Endothelial cell of umbilical vein (primary cell): Measurements from ENCODE around the gene TTN. TPM values are rescaled to one million over a fixed set of nuclear protein-coding genes. Genes with fewer than 3 reads are reported as not detected.

Experiments
- BruUV-seq: library from RNA; stranded (reverse); fragments of 400-500 nt; replicated peaks from 2 replicates; lab custom pipeline; 2021; lab: Mats Ljungman, UMichigan
- CTCF ChIA-PET: fragments of 300-600, 350-600 bp; sonication (Branson Sonifier 250); formaldehyde crosslinking; loops from one replicate; lab custom pipeline; 2021; ENCODE audit warnings: antibody characterized with exemption, inconsistent platforms; lab: Charles Lee
- POLR2A ChIA-PET: fragments of 300-600, 350-600 bp; sonication (Branson Sonifier 250); formaldehyde crosslinking; loops from one replicate; lab custom pipeline; 2021; ENCODE audit warnings: antibody characterized with exemption, inconsistent platforms; lab: Charles Lee
- DNase-seq: peaks from one replicate; pipeline ENCODE4 v3.0.0-alpha.2; 2011; ENCODE audit warnings: low read depth, low spot score
- FAIRE-seq: peaks from 2 replicates; lab custom pipeline; 2011; peaks lifted over from hg19 to GRCh38; lab: Jason Lieb, UNC
- H2AFZ ChIP-seq: 2 replicates; pipeline ENCODE4 v1.6.0; 2012; ENCODE audit warnings: low read depth, low read length, control low read depth, inconsistent platforms
- H3K27ac ChIP-seq: 2 replicates; pipeline ENCODE4 v1.5.1; 2011; ENCODE audit warnings: low read depth, mild to moderate bottlenecking, control low read depth, low read length, moderate library complexity; ENCODE audit not compliant: insufficient read depth
- H3K27me3 ChIP-seq, 2 experiments: 2 replicates each; pipeline versions ENCODE4 v1.6.0 to v1.6.1; 2011; ENCODE audit warnings: low read length in 2 of 2, mixed read lengths in 1 of 2; ENCODE audit not compliant: control insufficient read depth in 2 of 2, insufficient read depth in 2 of 2
- H3K36me3 ChIP-seq, 2 experiments: 2 replicates in 1 of 2; 3 replicates in 1 of 2; pipeline ENCODE4 v1.5.1; 2011; ENCODE audit warnings: low read length in 2 of 2, mild to moderate bottlenecking in 1 of 2, moderate library complexity in 1 of 2; ENCODE audit not compliant: control insufficient read depth in 2 of 2, insufficient read depth in 2 of 2; ENCODE audit errors: extremely low read depth in 1 of 2
- H3K4me1 ChIP-seq: 3 replicates; pipeline ENCODE4 v1.5.1; 2011; ENCODE audit warnings: mild to moderate bottlenecking, low read length; ENCODE audit not compliant: control insufficient read depth, insufficient read depth; ENCODE audit errors: extremely low read depth
- H3K4me2 ChIP-seq: 2 replicates; pipeline ENCODE4 v1.6.1; 2011; ENCODE audit warnings: low read length, control low read depth, mixed read lengths; ENCODE audit not compliant: insufficient read depth
- H3K4me3 ChIP-seq, 3 experiments: fragments of 200-600 bp in 1 of 3; sonication (generic), shearing (Covaris generic) in 1 of 3; replicated peaks in 1 of 3; 2 replicates each; pipeline ENCODE4 v1.5.1; 2011 to 2016; ENCODE audit warnings: control low read depth in 3 of 3, low read length in 3 of 3, mild to moderate bottlenecking in 2 of 3, inconsistent platforms in 1 of 3, low read depth in 1 of 3, moderate library complexity in 1 of 3; ENCODE audit not compliant: insufficient read depth in 1 of 3
- H3K79me2 ChIP-seq: 2 replicates; pipeline ENCODE4 v1.6.0; 2012; ENCODE audit warnings: low read length, inconsistent platforms; ENCODE audit not compliant: control insufficient read depth, insufficient read depth
- H3K9ac ChIP-seq: replicated peaks from 2 replicates; pipeline ENCODE3; 2011; ENCODE audit warnings: low read length, control low read depth; ENCODE audit not compliant: insufficient read depth; ENCODE audit errors: extremely low read depth
- H3K9me1 ChIP-seq: replicated peaks from 3 replicates; pipeline ENCODE4 v1.6.0; 2011; ENCODE audit warnings: mild to moderate bottlenecking, low read length; ENCODE audit not compliant: control insufficient read depth, insufficient read depth; ENCODE audit errors: extremely low read depth
- H3K9me3 ChIP-seq: replicated peaks from 2 replicates; pipeline ENCODE4 v1.5.1; 2012; ENCODE audit warnings: low read length, inconsistent platforms; ENCODE audit not compliant: control insufficient read depth, insufficient read depth
- H4K20me1 ChIP-seq: replicated peaks from 2 replicates; pipeline ENCODE3; 2011; ENCODE audit warnings: mild to moderate bottlenecking, low read length; ENCODE audit not compliant: control insufficient read depth, insufficient read depth; ENCODE audit errors: extremely low read depth
- EZH2 ChIP-seq: IDR thresholded peaks from 2 replicates; pipeline ENCODE4 v1.6.1; 2012; ENCODE audit warnings: borderline replicate concordance, low read depth, mild to moderate bottlenecking, moderate library complexity, low read length, inconsistent platforms; ENCODE audit not compliant: severe bottlenecking
- FOS ChIP-seq: IDR thresholded peaks from 2 replicates; pipeline ENCODE4 v1.6.1; 2011; ENCODE audit warnings: mild to moderate bottlenecking, low read length, moderate library complexity, borderline replicate concordance; ENCODE audit not compliant: insufficient read depth
- GATA2 ChIP-seq: IDR thresholded peaks from 2 replicates; pipeline ENCODE4 v1.7.0; 2011; ENCODE audit warnings: low read depth, mild to moderate bottlenecking, moderate library complexity, mixed read lengths, low read length; ENCODE audit not compliant: insufficient read length, insufficient read depth
- JUN ChIP-seq: IDR thresholded peaks from 2 replicates; pipeline ENCODE4 v1.6.1; 2011; ENCODE audit warnings: borderline replicate concordance, low read depth; ENCODE audit not compliant: insufficient read length, insufficient read depth
- MYC ChIP-seq: IDR thresholded peaks from one replicate; pipeline ENCODE4 v1.6.1; 2011; ENCODE audit warnings: mild to moderate bottlenecking, low read depth, low read length
- POLR2A ChIP-seq: IDR thresholded peaks from 2 replicates; pipeline ENCODE4 v1.6.1; 2012; ENCODE audit warnings: low read depth, mild to moderate bottlenecking, control low read depth, low read length
- POLR2AphosphoS5 ChIP-seq: IDR thresholded peaks from 2 replicates; pipeline ENCODE4 v1.6.1; 2012; ENCODE audit warnings: low read depth, mild to moderate bottlenecking, control low read depth, low read length, moderate library complexity; ENCODE audit not compliant: insufficient read depth
- dilution Hi-C: fragments of 300-500 bp; cut with MboI; formaldehyde crosslinking; loops from one replicate; pipeline ENCODE4 v1.15.0; 2019; ENCODE audit warnings: low sequenced_read_pairs; ENCODE audit not compliant: extremely low pct_ligation_motif_present
- intact Hi-C: fragments of 100-400 bp; cut with micrococcal nuclease; formaldehyde crosslinking; loops from one replicate; pipeline ENCODE4 v1.10.0; 2022
- polyA plus RNA-seq, 4 experiments: library from polyadenylated mRNA; depleted of rRNA in 3 of 4; stranded (reverse) in 3 of 4; unstranded in 1 of 4; fragments of >200 nt; gene quantifications; 2 replicates each; pipeline versions ENCODE4 v1.2.1 to v1.2.3, GENCODE V29; 2011 to 2012; ENCODE audit warnings: missing spikeins in 1 of 4
- total RNA-seq: library from RNA; stranded (reverse); gene quantifications from 2 replicates; pipeline ENCODE4 v1.2.3, GENCODE V29; 2021
- TF ChIP-seq, protein P1 (sequence below): IDR thresholded peaks from 2 replicates; pipeline ENCODE4 v1.6.1; 2011; ENCODE audit not compliant: insufficient read depth, insufficient read length
- TF ChIP-seq, protein P2 (sequence below), 2 donors: IDR thresholded peaks; 1 replicate in 1 of 2; 2 replicates in 1 of 2; pipeline ENCODE4 v1.5.1; 2011; ENCODE audit warnings: low read length in 2 of 2, mild to moderate bottlenecking in 2 of 2, moderate library complexity in 2 of 2, control low read depth in 1 of 2, inconsistent platforms in 1 of 2, low read depth in 1 of 2; ENCODE audit not compliant: insufficient read depth in 1 of 2; ENCODE audit errors: extremely low read depth in 1 of 2

Gene TTN
- total and polyA plus RNA-seq, 2 donors (not counting 3 experiments of a cell fraction or from before 2014, with no cell fraction given), result 0.11 to 0.49 TPM

DNA sequence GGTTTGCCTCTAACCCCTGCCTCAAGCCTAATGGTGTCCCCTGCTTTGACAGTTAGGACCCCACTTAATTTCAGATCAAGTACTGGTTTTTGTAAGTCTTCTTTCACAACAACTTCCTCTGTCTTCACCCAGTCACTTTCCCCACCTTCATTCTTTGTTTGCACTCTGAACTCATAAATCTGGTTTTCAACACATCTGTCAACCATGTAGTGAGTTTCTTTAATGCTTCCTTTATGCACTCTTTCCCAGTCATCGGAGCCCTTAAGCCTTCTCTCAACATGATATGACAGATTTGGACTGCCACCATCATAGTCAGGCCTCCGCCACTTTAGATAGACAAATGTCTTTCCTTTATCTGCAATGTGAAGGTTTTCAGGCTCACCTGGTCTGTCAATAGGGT is 217.9 kb downstream of the TTN start:
- Histone ChIP-seq H3K9me1 (no peaks in the 10 kb centered on the region), H3K4me1 (no peaks in the 10 kb centered on the region), H3K79me2 (no peaks in the 10 kb centered on the region), H3K27ac (no peak overlapping the region), H3K36me3 (no peaks in the 10 kb centered on the region), H3K4me3 (no peak overlapping the region), H3K4me2 (no peak overlapping the region), H2AFZ (no peak overlapping the region), H3K9me3 (no peaks in the 10 kb centered on the region), H4K20me1 (no peaks in the 10 kb centered on the region), H3K9ac (no peak overlapping the region), H3K27me3 (no peaks in the 10 kb centered on the region)
- FAIRE-seq (no peak), DNase-seq (no peak)
- intact Hi-C loops (no loop called here), dilution Hi-C loops (no loop called here)
- POLR2A ChIA-PET, result no interaction called here
- CTCF ChIA-PET, result no interaction called here
- TF ChIP-seq, protein P1, sequence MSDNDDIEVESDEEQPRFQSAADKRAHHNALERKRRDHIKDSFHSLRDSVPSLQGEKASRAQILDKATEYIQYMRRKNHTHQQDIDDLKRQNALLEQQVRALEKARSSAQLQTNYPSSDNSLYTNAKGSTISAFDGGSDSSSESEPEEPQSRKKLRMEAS, result no peak
- no peak for TF ChIP-seq GATA2
- TF ChIP-seq POLR2A, result no peak
- TF ChIP-seq POLR2AphosphoS5, result no peak
- no peak for TF ChIP-seq JUN
- no peak for TF ChIP-seq EZH2
- TF ChIP-seq MYC, result no peak
- TF ChIP-seq, protein P2, sequence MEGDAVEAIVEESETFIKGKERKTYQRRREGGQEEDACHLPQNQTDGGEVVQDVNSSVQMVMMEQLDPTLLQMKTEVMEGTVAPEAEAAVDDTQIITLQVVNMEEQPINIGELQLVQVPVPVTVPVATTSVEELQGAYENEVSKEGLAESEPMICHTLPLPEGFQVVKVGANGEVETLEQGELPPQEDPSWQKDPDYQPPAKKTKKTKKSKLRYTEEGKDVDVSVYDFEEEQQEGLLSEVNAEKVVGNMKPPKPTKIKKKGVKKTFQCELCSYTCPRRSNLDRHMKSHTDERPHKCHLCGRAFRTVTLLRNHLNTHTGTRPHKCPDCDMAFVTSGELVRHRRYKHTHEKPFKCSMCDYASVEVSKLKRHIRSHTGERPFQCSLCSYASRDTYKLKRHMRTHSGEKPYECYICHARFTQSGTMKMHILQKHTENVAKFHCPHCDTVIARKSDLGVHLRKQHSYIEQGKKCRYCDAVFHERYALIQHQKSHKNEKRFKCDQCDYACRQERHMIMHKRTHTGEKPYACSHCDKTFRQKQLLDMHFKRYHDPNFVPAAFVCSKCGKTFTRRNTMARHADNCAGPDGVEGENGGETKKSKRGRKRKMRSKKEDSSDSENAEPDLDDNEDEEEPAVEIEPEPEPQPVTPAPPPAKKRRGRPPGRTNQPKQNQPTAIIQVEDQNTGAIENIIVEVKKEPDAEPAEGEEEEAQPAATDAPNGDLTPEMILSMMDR (IDR thresholded peaks at IDR 0.05; ENCODE audit: extremely low read depth in 1 of 2, insufficient read depth in 1 of 2, low read depth in 1 of 2, low read length in 2 of 2), result no peak
- TF ChIP-seq FOS, result no peak
- no TSS peak for BruUV-seq
